ENCODE measurements around the gene CLDN2.

- TF ChIP-seq CTCF (IDR thresholded peaks at IDR 0.05) = no peak
- TF ChIP-seq POLR2A (IDR thresholded peaks at IDR 0.05) = no peak
Measured at GRCh38 chrX:106951230-106951629, 31.0 kb downstream of the CLDN2 start.

Measured in right lobe of liver (tissue), 4 donors.